HAP-1 (cell line): ENCODE results near the gene COL24A1.
A peak's percentile ranks its signal among the peaks of the same experiment; 100 is the strongest.
"Not testable (repeated sequence)": the region's sequence is repeated elsewhere in the genome, so short reads cannot be mapped to it uniquely, and the experiment has no call there.

Experiments used
- DNase-seq, 2 experiments: peaks; one replicate each; pipeline ENCODE4 v3.0.0-alpha.2; 2016 to 2020; ENCODE audit warnings: low spot score in 2 of 2
- H3K27me3 ChIP-seq: fragments of 250-450 bp; sonication (Bioruptor Pico); 2 replicates; pipeline ENCODE4 v1.5.1; 2020; ENCODE audit warnings: low read depth, mild to moderate bottlenecking, moderate library complexity
- H3K36me3 ChIP-seq: fragments of 250-450 bp; sonication (Bioruptor Pico); replicated peaks from 2 replicates; pipeline ENCODE4 v1.5.1; 2020; ENCODE audit warnings: mild to moderate bottlenecking
- H3K4me1 ChIP-seq: fragments of 250-450 bp; sonication (Bioruptor Pico); 2 replicates; pipeline ENCODE4 v1.5.1; 2020; ENCODE audit warnings: mild to moderate bottlenecking
- H3K4me3 ChIP-seq: fragments of 250-450 bp; sonication (Bioruptor Pico); 2 replicates; pipeline ENCODE4 v1.5.1; 2020; ENCODE audit warnings: mild to moderate bottlenecking, moderate library complexity
- H3K9me3 ChIP-seq: fragments of 250-450 bp; sonication (Bioruptor Pico); 2 replicates; pipeline ENCODE4 v1.5.1; 2020; ENCODE audit warnings: mild to moderate bottlenecking, moderate library complexity
- in situ Hi-C: fragments of 300-500 bp; cut with MboI; formaldehyde crosslinking; loops from 3 replicates; pipeline ENCODE4 v1.14.3; 2020; ENCODE audit warnings: low sequenced_read_pairs, inconsistent platforms, mixed read lengths

The COL24A1 gene

GRCh38 chr1:85801520-85801919 lies 355.1 kb downstream of the COL24A1 start:
- Histone ChIP-seq H3K4me1 (peaks cover 12% of the 10 kb centered on the region), H3K27me3 (no peaks in the 10 kb centered on the region), H3K9me3 (no peaks in the 10 kb centered on the region), H3K4me3 (no peak overlapping the region), H3K36me3 (no peaks in the 10 kb centered on the region)
- in situ Hi-C loops = no loop called here
- no peak for DNase-seq

- no peak for DNase-seq
- no peaks in the 10 kb centered on the region for H3K27me3 ChIP-seq
- H3K36me3 ChIP-seq = no peaks in the 10 kb centered on the region
- H3K4me1 ChIP-seq = peaks cover 12% of the 10 kb centered on the region
- H3K9me3 ChIP-seq = no peaks in the 10 kb centered on the region
- in situ Hi-C loops = no loop called here
- no peak overlapping the region for H3K4me3 ChIP-seq
Observed at GRCh38 chr1:85799737-85800136, 356.8 kb downstream of the COL24A1 start.

GRCh38 chr1:85798419-85798818 lies 358.2 kb downstream of the COL24A1 start:
- Histone ChIP-seq H3K9me3 (no peaks in the 10 kb centered on the region), H3K27me3 (no peaks in the 10 kb centered on the region), H3K4me1 (peaks cover 12% of the 10 kb centered on the region), H3K4me3 (no peak overlapping the region), H3K36me3 (no peaks in the 10 kb centered on the region)
- in situ Hi-C loops = no loop called here
- no peak for DNase-seq

GRCh38 chr1:85777021-85777420 lies 379.6 kb downstream of the COL24A1 start:
- H3K9me3 ChIP-seq, DNase-seq, in situ Hi-C loops, H3K4me1 ChIP-seq, H3K27me3 ChIP-seq, H3K4me3 ChIP-seq, H3K36me3 ChIP-seq: not testable (repeated sequence)

GRCh38 chr1:85762804-85763203 lies 393.8 kb downstream of the COL24A1 start:
- in situ Hi-C loops = no loop called here
- Histone ChIP-seq H3K27me3 (no peaks in the 10 kb centered on the region), H3K4me3 (no peak overlapping the region), H3K9me3 (no peaks in the 10 kb centered on the region), H3K36me3 (no peaks in the 10 kb centered on the region), H3K4me1 (peaks cover 5% of the 10 kb centered on the region)
- no peak for DNase-seq

- in situ Hi-C loops = no loop called here
- no peak for DNase-seq
- Histone ChIP-seq H3K4me1 (peaks cover 5% of the 10 kb centered on the region), H3K27me3 (no peaks in the 10 kb centered on the region), H3K4me3 (no peak overlapping the region), H3K9me3 (no peaks in the 10 kb centered on the region), H3K36me3 (no peaks in the 10 kb centered on the region)
Observed at GRCh38 chr1:85756864-85757263, 399.7 kb downstream of the COL24A1 start.

GRCh38 chr1:85748120-85748519 lies 408.5 kb downstream of the COL24A1 start:
- no peaks in the 10 kb centered on the region for H3K27me3 ChIP-seq
- no peaks in the 10 kb centered on the region for H3K4me1 ChIP-seq
- DNase-seq = no peak
- in situ Hi-C loops = no loop called here
- H3K4me3 ChIP-seq = no peak overlapping the region
- H3K36me3 ChIP-seq = no peaks in the 10 kb centered on the region
- H3K9me3 ChIP-seq = 0 out of 2 replicates have a peak, but pooled peaks cover 3% of the 10 kb centered on the region

GRCh38 chr1:85746777-85747176 lies 409.8 kb downstream of the COL24A1 start:
- no peak for DNase-seq
- no peaks in the 10 kb centered on the region for H3K4me1 ChIP-seq
- in situ Hi-C loops = no loop called here

GRCh38 chr1:85743814-85744213 lies 412.8 kb downstream of the COL24A1 start:
- DNase-seq = no peak

More at GRCh38 chr1:85746777-85747176, 409.8 kb downstream of the COL24A1 start:
- no peaks in the 10 kb centered on the region for H3K27me3 ChIP-seq
- H3K36me3 ChIP-seq = no peaks in the 10 kb centered on the region
- H3K9me3 ChIP-seq = 0 out of 2 replicates have a peak, but pooled peaks cover 3% of the 10 kb centered on the region
- H3K4me3 ChIP-seq = no peak overlapping the region

GRCh38 chr1:85734931-85735330 lies 421.6 kb downstream of the COL24A1 start:
- no peaks in the 10 kb centered on the region; the same call in 1 of the 2 replicates for H3K4me1 ChIP-seq
- in situ Hi-C loops = no loop called here
- H3K36me3 ChIP-seq = no peaks in the 10 kb centered on the region
- DNase-seq = no peak
- H3K4me3 ChIP-seq = no peak overlapping the region
- H3K27me3 ChIP-seq = no peaks in the 10 kb centered on the region
- H3K9me3 ChIP-seq = no peaks in the 10 kb centered on the region

More at GRCh38 chr1:85743814-85744213, 412.8 kb downstream of the COL24A1 start:
- in situ Hi-C loops = no loop called here
- H3K9me3 ChIP-seq = 0 out of 2 replicates have a peak, but pooled peaks cover 3% of the 10 kb centered on the region
- H3K36me3 ChIP-seq = no peaks in the 10 kb centered on the region
- no peaks in the 10 kb centered on the region for H3K27me3 ChIP-seq
- H3K4me3 ChIP-seq = no peak overlapping the region
- no peaks in the 10 kb centered on the region for H3K4me1 ChIP-seq

- in situ Hi-C loops = no loop called here
- peaks cover 5% of the 10 kb centered on the region for H3K9me3 ChIP-seq
Observed at GRCh38 chr1:85718678-85719340, 437.8 kb downstream of the COL24A1 start.

GRCh38 chr1:85714418-85715114 lies 442.0 kb downstream of the COL24A1 start:
- H3K9me3 ChIP-seq, H3K4me3 ChIP-seq, in situ Hi-C loops, DNase-seq, H3K27me3 ChIP-seq, H3K4me1 ChIP-seq, H3K36me3 ChIP-seq: not testable (repeated sequence)

More at GRCh38 chr1:85718678-85719340, 437.8 kb downstream of the COL24A1 start:
- no peaks in the 10 kb centered on the region for H3K36me3 ChIP-seq
- no peaks in the 10 kb centered on the region for H3K4me1 ChIP-seq
- no peaks in the 10 kb centered on the region for H3K27me3 ChIP-seq
- no peak overlapping the region for H3K4me3 ChIP-seq
- DNase-seq = no peak

- Histone ChIP-seq H3K4me1 (peaks cover 9% of the 10 kb centered on the region), H3K9me3 (no peaks in the 10 kb centered on the region), H3K27me3 (no peaks in the 10 kb centered on the region), H3K4me3 (peak overlapping the region; percentile 66), H3K36me3 (peaks cover 6% of the 10 kb centered on the region)
- in situ Hi-C loops = no loop called here
- DNase-seq = peak in 1 of 2 experiments; percentile 33
Observed at GRCh38 chr1:85708829-85709227, 447.7 kb downstream of the COL24A1 start.
